Endodermal cell (in vitro differentiated cells): ENCODE results near the gene FOXO4. TPM values are rescaled to one million over a fixed set of nuclear protein-coding genes. Genes with fewer than 3 reads are reported as not detected.
"Not testable (repeated sequence)": the region's sequence is repeated elsewhere in the genome, so short reads cannot be mapped to it uniquely, and the experiment has no call there.

Experiments
- DNase-seq: peaks from one replicate; pipeline ENCODE4 v3.0.0-alpha.2; 2017
- H3K27ac ChIP-seq: 2 replicates; pipeline ENCODE4 v1.5.1; 2013; ENCODE audit warnings: mild to moderate bottlenecking, low read depth, low read length, moderate library complexity
- H3K27me3 ChIP-seq: 2 replicates; pipeline ENCODE4 v1.6.1; 2013; ENCODE audit warnings: mild to moderate bottlenecking, low read length, moderate library complexity; ENCODE audit not compliant: insufficient read depth, control insufficient read depth, poor library complexity, severe bottlenecking
- H3K36me3 ChIP-seq: 2 replicates; pipeline ENCODE4 v1.7.0; 2013; ENCODE audit warnings: mild to moderate bottlenecking, low read length, moderate library complexity; ENCODE audit not compliant: control insufficient read depth, insufficient read depth
- H3K4me1 ChIP-seq: one replicate; pipeline ENCODE4 v1.7.0; 2013; ENCODE audit warnings: low read length; ENCODE audit not compliant: control insufficient read depth, insufficient read depth
- H3K4me3 ChIP-seq: 2 replicates; pipeline ENCODE4 v1.5.1; 2013; ENCODE audit warnings: mild to moderate bottlenecking, low read length, moderate library complexity
- H3K9ac ChIP-seq: 2 replicates; pipeline ENCODE4 v1.6.1; 2013; ENCODE audit warnings: mild to moderate bottlenecking, low read length, moderate library complexity; ENCODE audit not compliant: poor library complexity, severe bottlenecking; ENCODE audit errors: extremely low read depth
- H3K9me3 ChIP-seq: 2 replicates; pipeline ENCODE4 v1.6.1; 2013; ENCODE audit warnings: mild to moderate bottlenecking, low read length, moderate library complexity; ENCODE audit not compliant: control insufficient read depth
- H3K27ac Mint-ChIP-seq: 2 replicates; pipeline ENCODE4 v1.8.0; 2020; ENCODE audit warnings: mixed read lengths
- H3K27me3 Mint-ChIP-seq: 2 replicates; pipeline ENCODE4 v1.8.0; 2021; ENCODE audit warnings: mild to moderate bottlenecking, mixed read lengths; ENCODE audit not compliant: insufficient read depth
- H3K36me3 Mint-ChIP-seq: 2 replicates; pipeline ENCODE4 v1.8.0; 2020; ENCODE audit warnings: low read depth, mixed read lengths
- H3K4me1 Mint-ChIP-seq: 2 replicates; pipeline ENCODE4 v1.8.0; 2020; ENCODE audit warnings: mixed read lengths
- H3K4me3 Mint-ChIP-seq: 2 replicates; pipeline ENCODE4 v1.8.0; 2020; ENCODE audit warnings: mild to moderate bottlenecking, moderate library complexity, mixed read lengths
- H3K9me3 Mint-ChIP-seq: 2 replicates; pipeline ENCODE4 v1.8.0; 2020; ENCODE audit warnings: mild to moderate bottlenecking, mixed read lengths
- WGBS, 2 experiments: methylation state at CpG; one replicate each; pipeline versions ENCODE4 v1.1.5 to v1.1.7; 2013; ENCODE audit warnings: missing lambda C conversion rate in 2 of 2, mixed read lengths in 1 of 2; ENCODE audit not compliant: insufficient coverage in 1 of 2, insufficient read length in 1 of 2; 5-methylcytosine and 5-hydroxymethylcytosine counted together
- long read RNA-seq, 4 experiments: library from polyadenylated mRNA in 2 of 4; library from RNA in 1 of 4; library from capped mRNA in 1 of 4; stranded (forward) in 3 of 4; unstranded in 1 of 4; transcript quantifications; one replicate each; pipeline ENCODE4 v2.0.0, GENCODE V29; 2020 to 2021; ENCODE audit warnings: inconsistent platforms in 1 of 4
- polyA plus RNA-seq, 2 experiments: library from polyadenylated mRNA; stranded (reverse); fragments of 50-300 nt; gene quantifications; one replicate each; pipeline ENCODE4 v1.2.3, GENCODE V29; 2013
- total RNA-seq, 2 donors: library from RNA; stranded (reverse); fragmentation: NEBNext Ultra II Directional in 1 of 2; extraction: Animal tissue kit (Norgen Biotek cat#: 25700) in 1 of 2; gene quantifications; 2 replicates in 1 of 2; 3 replicates in 1 of 2; pipeline ENCODE4 v1.2.1, GENCODE V29; 2021
- TF ChIP-seq, protein P1 (sequence below): fragments of 200-600 bp; sonication (generic); conservative IDR thresholded peaks from 2 replicates; pipeline ENCODE4 v1.5.0; 2021; ENCODE audit warnings: antibody characterized with exemption, mild to moderate bottlenecking

The FOXO4 gene
- total RNA-seq = 10 to 100 TPM; 14.6 to 17.5 TPM
- polyA plus RNA-seq (2013, experiment 1 of 2) = 9.3 TPM
- 9.0 TPM for polyA plus RNA-seq (2013, experiment 2 of 2)
- long read RNA-seq, experiment 1, partial matches to known transcripts = 1 of 2 reads
- long read RNA-seq, experiment 1, other reads (novel, unspliced or antisense) = 1 of 2 reads
- long read RNA-seq, experiment 2, partial matches to known transcripts = 1 of 5 reads
- long read RNA-seq, experiment 2, other reads (novel, unspliced or antisense) = 1 of 5 reads
- long read RNA-seq, experiment 3, partial matches to known transcripts = 0 of 1 reads
- long read RNA-seq, experiment 3, other reads (novel, unspliced or antisense) = 0 of 1 reads
- long read RNA-seq, experiment 4, partial matches to known transcripts = 0 of 2 reads
- long read RNA-seq, experiment 4, other reads (novel, unspliced or antisense) = 2 of 2 reads

DNA sequence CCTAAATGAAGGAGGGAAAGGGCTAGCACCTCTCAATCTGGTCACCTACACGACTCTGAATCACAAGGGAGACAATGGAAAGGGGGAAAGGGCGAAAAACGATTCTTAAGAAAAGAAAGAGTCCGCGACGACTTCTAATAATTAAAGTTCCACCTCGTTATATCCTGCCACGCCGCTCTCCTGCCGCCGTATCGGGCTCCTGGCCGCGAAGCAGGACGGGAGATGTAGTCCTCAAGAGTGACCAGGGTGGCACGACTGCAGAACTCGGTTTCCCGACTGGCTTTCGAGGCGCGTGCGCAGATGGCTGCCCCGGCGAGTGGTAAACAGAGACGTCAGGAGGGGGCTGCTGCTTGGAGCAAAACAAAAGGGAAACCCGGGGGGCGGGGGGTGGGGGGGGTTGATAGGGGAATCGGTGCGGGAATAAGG, at the start of gene FOXO4:
Gene FOXO4, plus strand, starts transcription at position 297 of the 426 bp plus-strand sequence. CDS start 678 bp downstream, outside the sequence.
- Histone ChIP-seq H3K4me1 (no peaks in the 10 kb centered on the region), H3K4me3 (peak within 1 kb of the TSS; percentile 85), H3K36me3 (no peaks in the 10 kb centered on the region), H3K27me3 (no peaks in the 10 kb centered on the region), H3K9ac (peak within 1 kb of the TSS; percentile 41), H3K9me3 (no peaks in the 10 kb centered on the region), H3K27ac (no peak within 1 kb of the TSS)
- Mint-ChIP-seq H3K4me3 (peak within 1 kb of the TSS; percentile 70), H3K27me3 (peaks cover 24% of the 10 kb centered on the region), H3K27ac (peak within 1 kb of the TSS; percentile 66), H3K9me3 (peaks cover 55% of the 10 kb centered on the region), H3K36me3 (no peaks in the 10 kb centered on the region), H3K4me1 (peaks cover 16% of the 10 kb centered on the region)
- DNase-seq = peak; percentile 95
- TF ChIP-seq, protein P1, sequence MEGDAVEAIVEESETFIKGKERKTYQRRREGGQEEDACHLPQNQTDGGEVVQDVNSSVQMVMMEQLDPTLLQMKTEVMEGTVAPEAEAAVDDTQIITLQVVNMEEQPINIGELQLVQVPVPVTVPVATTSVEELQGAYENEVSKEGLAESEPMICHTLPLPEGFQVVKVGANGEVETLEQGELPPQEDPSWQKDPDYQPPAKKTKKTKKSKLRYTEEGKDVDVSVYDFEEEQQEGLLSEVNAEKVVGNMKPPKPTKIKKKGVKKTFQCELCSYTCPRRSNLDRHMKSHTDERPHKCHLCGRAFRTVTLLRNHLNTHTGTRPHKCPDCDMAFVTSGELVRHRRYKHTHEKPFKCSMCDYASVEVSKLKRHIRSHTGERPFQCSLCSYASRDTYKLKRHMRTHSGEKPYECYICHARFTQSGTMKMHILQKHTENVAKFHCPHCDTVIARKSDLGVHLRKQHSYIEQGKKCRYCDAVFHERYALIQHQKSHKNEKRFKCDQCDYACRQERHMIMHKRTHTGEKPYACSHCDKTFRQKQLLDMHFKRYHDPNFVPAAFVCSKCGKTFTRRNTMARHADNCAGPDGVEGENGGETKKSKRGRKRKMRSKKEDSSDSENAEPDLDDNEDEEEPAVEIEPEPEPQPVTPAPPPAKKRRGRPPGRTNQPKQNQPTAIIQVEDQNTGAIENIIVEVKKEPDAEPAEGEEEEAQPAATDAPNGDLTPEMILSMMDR = no peak
- 0% methylated on average over 5 to 18 of the region's 29 CpGs for WGBS, 2 experiments

GRCh38 chrX:71047891-71048290, 47.8 kb upstream of the FOXO4 start:
- not testable (repeated sequence) for H3K36me3 Mint-ChIP-seq, H3K4me3 Mint-ChIP-seq

DNA sequence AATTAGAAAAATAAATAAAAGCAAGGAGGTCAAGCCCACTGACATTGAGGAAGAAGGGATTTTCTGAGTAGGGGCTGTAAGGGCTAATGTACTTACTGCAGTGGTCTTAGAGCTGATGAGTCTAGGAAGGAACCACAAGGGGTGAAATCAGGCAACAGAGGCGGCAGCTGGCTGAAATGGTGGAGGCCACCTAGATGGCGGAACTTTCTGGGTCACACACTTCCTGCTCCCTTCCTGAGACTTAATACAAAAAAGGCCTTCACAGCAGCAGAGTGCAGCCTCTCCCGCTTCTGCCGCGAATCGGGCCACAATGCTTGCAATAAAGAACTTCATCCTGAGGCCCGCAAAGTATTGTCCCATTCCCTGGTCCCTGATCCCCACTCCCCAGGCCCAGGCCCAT, 42.9 kb upstream of the FOXO4 start:
- no peak overlapping the region for H3K4me3 ChIP-seq
- TF ChIP-seq, protein P1 = no peak
- Mint-ChIP-seq H3K27me3 (no peaks in the 10 kb centered on the region), H3K4me1 (no peaks in the 10 kb centered on the region), H3K36me3 (peaks cover 8% of the 10 kb centered on the region), H3K27ac (no peak overlapping the region), H3K9me3 (peaks cover 40% of the 10 kb centered on the region), H3K4me3 (peak overlapping the region; percentile 58)
- peaks cover 4% of the 10 kb centered on the region for H3K36me3 ChIP-seq
- H3K4me1 ChIP-seq = no peaks in the 10 kb centered on the region
- H3K9me3 ChIP-seq = no peaks in the 10 kb centered on the region
- no peak for DNase-seq
- no peak overlapping the region for H3K9ac ChIP-seq
- H3K27me3 ChIP-seq = no peaks in the 10 kb centered on the region
- no peak overlapping the region for H3K27ac ChIP-seq
- 72 to 87% methylated on average over 5 to 7 of the region's 7 CpGs for WGBS, 2 experiments

More at GRCh38 chrX:71047891-71048290, 47.8 kb upstream of the FOXO4 start:
- H3K27me3 ChIP-seq, H3K9ac ChIP-seq, DNase-seq, H3K27ac ChIP-seq, H3K4me1 Mint-ChIP-seq, H3K9me3 ChIP-seq, H3K4me3 ChIP-seq, H3K27ac Mint-ChIP-seq, H3K36me3 ChIP-seq, H3K27me3 Mint-ChIP-seq, H3K4me1 ChIP-seq: not testable (repeated sequence)
- no CpG with 5 or more reads among the region's 8 CpGs for WGBS, 2 experiments
- peaks cover 55% of the 10 kb centered on the region for H3K9me3 Mint-ChIP-seq
